22Rv1 (cell line): ENCODE measurements around the gene CCDC150.
A peak's percentile ranks its signal among the peaks of the same experiment; 100 is the strongest.

Experiments
- H3K27ac ChIP-seq: fragments of 450-650 bp; 2 replicates; pipeline ENCODE4 v1.5.1; 2017
- ZFX ChIP-seq: fragments of 450-650 bp; IDR thresholded peaks from 2 replicates; pipeline ENCODE4 v1.6.1; 2017; ENCODE audit warnings: antibody characterized with exemption, borderline replicate concordance
- TF ChIP-seq, protein P1 (sequence below): fragments of 450-650 bp; IDR thresholded peaks from 2 replicates; pipeline ENCODE4 v1.5.1; 2017; ENCODE audit warnings: mild to moderate bottlenecking

CCDC150 gene

DNA sequence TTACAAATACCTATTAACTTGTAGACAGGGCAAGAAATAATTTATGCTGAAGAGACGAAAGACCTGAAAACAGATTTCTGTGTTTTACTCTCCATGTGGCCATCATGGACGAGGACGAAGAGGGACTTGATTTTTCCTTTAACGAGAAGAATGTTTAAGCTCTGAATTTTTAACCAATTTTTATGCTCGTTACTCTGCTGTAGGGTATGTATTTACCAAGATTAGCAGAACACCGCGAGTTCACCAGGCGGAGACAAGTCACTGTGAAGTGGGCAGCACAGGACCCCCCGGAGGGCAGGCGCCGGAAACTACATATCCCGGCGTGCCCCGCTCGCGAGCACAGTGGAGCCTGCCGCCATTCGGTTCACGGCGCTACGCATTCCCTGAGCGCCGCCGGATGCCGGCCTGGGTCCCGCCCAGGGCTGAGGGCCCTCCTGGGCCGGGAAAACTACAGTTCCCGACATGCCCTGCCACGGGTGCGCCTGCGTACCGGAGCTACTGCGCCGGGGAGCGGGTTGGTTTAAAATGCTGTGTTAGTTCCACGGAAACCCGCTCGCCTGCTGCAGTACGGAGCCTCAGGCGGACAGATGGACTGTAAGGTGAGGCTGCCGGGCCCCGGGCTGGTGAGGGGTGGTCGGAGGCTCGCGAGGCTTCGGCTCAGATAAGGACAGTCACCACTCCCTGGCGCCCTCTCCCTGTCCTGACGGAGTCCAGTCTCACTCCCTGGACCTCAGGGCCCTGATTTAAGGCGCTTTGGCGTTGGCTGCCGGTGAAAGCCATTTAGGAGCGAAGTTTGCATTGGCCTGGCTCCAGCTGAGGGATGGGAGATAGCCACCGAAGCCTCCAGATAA, at the start of gene CCDC150:
Gene CCDC150 (plus strand): TSS at position 536 of the 851 bp plus-strand sequence. CDS start 52 bp downstream, at position 588.
- peak within 1 kb of the TSS; percentile 65 for H3K27ac ChIP-seq
- TF ChIP-seq, protein P1, sequence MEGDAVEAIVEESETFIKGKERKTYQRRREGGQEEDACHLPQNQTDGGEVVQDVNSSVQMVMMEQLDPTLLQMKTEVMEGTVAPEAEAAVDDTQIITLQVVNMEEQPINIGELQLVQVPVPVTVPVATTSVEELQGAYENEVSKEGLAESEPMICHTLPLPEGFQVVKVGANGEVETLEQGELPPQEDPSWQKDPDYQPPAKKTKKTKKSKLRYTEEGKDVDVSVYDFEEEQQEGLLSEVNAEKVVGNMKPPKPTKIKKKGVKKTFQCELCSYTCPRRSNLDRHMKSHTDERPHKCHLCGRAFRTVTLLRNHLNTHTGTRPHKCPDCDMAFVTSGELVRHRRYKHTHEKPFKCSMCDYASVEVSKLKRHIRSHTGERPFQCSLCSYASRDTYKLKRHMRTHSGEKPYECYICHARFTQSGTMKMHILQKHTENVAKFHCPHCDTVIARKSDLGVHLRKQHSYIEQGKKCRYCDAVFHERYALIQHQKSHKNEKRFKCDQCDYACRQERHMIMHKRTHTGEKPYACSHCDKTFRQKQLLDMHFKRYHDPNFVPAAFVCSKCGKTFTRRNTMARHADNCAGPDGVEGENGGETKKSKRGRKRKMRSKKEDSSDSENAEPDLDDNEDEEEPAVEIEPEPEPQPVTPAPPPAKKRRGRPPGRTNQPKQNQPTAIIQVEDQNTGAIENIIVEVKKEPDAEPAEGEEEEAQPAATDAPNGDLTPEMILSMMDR = peak; percentile 49
- TF ChIP-seq ZFX = no peak

DNA sequence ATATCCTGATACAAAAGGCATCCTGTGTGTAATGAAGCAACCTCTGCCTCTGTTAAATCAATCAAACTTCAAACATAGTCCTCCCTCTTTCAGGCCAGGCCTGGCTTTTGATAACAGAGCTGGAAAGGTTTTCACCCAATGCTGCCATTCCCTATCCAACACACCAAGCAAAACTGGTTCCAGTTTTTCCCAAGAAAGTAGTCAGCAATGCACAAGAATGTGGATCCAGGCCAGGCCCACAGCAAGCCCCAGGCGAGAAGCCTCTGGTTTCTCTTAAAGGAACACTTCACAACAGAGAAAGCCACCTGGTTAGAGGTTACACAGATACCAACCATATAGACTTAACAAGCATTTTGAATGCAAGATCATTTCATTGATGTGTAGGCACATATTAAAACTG, 49.2 kb upstream of the CCDC150 start:
- TF ChIP-seq, protein P1 = no peak
- TF ChIP-seq ZFX = no peak
- H3K27ac ChIP-seq = no peak overlapping the region

DNA sequence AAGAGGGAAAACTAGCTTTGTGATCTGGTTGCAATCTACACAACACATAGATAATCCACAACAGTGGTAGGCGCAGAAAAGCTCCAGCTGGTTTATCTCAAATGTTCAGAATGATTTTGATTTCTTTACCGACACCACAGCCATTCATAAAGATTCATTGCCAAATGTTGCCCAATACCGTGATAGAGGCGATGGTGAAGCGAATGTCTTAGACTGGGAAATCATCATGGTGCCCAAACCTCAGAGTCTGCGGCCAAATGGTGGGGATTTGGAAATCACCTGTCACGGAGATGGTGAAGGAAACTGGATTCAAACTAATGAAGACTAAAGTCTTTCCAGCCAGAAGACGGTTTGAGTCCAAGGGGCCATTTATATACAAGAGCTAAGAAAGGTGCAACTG, 48.5 kb upstream of the CCDC150 start:
- H3K27ac ChIP-seq = no peak overlapping the region
- no peak for TF ChIP-seq ZFX
- TF ChIP-seq, protein P1 = no peak

DNA sequence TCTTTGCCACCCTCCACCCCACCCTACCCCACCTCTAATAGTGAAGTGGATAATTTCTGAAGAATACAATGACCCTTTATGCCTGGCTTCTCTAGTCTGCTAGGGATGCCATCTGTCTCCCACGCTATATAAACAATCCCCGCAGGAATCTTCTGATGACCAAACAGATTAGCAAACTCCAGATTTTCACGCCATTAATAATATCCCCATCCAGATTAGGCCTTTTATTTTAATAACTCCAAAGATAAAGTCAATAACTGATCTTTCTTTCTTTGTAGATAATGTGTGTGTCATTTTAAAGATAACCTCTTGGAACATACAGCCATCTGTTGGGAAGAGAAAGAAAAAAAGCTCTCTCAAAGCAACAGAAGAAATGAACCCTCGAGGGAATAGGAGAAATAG, 47.9 kb upstream of the CCDC150 start:
- no peak overlapping the region for H3K27ac ChIP-seq
- TF ChIP-seq, protein P1 = no peak
- TF ChIP-seq ZFX = no peak

DNA sequence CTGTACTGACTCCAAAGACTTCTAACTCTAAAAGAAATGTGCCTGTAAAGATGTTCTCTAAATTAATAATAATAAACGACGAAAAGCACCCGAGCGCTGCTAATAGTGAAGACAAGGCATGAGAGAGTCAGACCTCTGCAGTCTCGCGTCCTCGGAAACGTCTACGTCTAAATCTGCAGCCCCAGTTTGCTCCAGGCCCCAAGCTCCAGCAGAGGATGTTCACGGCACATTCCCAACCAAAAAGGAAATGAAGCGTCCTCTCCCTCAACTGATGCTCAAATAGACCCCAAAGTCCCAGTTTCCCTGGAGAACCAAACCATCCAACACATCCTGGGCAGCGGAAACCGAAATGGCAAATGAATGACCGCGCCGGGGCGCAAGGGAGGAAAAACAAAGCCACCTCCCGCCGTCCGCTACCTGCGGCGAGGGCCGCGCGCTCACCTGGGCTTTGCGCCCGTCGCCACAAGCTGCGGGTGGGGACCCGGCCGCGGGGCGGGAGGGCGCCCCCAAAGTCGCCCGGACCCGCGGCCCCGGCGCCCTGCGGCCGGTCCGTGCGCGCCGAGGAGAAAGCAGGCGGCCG, 47.1 kb upstream of the CCDC150 start:
- no peak overlapping the region for H3K27ac ChIP-seq
- TF ChIP-seq, protein P1 = peak; percentile 61
- no peak for TF ChIP-seq ZFX

DNA sequence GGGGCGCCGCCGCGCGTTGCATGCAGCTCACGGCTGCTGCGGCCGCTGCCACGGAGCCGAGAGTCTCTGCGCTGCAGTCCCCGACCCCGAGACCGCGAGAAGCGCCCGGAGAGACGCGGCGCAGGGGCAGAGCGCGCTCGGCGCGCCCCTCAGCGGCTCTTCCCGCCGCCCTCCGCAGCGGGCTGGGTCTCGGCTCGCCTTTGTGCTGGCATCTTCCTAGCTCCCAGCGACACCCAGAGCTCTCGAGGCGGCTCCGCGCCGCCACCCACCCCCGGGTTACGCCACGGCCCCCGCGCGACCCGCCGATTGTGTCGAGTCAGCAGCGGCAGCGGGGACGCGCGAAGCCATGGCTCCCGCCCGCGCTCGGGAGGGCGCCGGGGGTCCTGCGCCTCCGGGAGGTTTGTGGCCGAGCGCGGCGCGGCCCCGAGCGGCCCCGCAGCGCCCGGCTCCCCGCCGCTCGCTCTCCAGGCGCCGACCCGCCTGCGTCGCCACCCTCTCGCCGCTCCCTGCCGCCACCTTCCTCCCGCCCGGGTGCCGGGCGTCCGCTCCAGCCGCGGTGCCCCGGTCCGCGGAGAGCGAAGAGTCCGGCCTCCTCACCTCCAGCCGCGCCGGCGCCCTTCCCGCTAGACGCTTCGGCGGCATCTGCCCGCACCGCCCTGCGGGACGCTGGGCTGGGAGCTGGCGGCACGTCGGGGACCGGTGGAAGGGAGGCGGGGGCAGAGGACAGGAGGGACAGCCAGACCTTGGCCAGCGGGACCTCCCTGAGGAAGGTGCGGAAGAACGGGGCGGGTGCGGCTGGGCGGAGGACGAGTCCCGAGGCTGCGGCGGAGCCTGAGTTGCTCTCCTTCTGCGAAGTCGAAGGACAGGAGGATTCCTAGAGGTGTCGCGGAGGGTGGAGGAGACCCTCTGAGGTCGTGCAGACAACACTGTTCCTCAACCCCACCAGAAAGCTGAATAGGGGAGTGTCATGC, 46.3 kb upstream of the CCDC150 start, which contains the start of gene HECW2:
Gene HECW2 (minus strand): TSS at position 644 of the 971 bp plus-strand sequence.
- no peak within 1 kb of the TSS for H3K27ac ChIP-seq
- no peak for TF ChIP-seq ZFX
- TF ChIP-seq, protein P1 = peak; percentile 46
